Endothelial cell (in vitro differentiated cells): Measurements from ENCODE around the gene MPEG1. TPM values are rescaled to one million over a fixed set of nuclear protein-coding genes. Genes with fewer than 3 reads are reported as not detected.
A peak's percentile ranks its signal among the peaks of the same experiment; 100 is the strongest.

Experiments used
- DNase-seq: peaks from one replicate; pipeline ENCODE4 v3.0.0; 2021; ENCODE audit warnings: low spot score
- H3K27ac Mint-ChIP-seq: one replicate; pipeline ENCODE4 v1.8.0; 2021; ENCODE audit warnings: mixed read lengths, inconsistent platforms; ENCODE audit not compliant: unreplicated experiment
- H3K27me3 Mint-ChIP-seq: one replicate; pipeline ENCODE4 v1.8.0; 2021; ENCODE audit warnings: mild to moderate bottlenecking, moderate library complexity, mixed read lengths, inconsistent platforms; ENCODE audit not compliant: unreplicated experiment
- H3K36me3 Mint-ChIP-seq: one replicate; pipeline ENCODE4 v1.8.0; 2021; ENCODE audit warnings: mild to moderate bottlenecking, low read depth, mixed read lengths, inconsistent platforms; ENCODE audit not compliant: unreplicated experiment
- H3K4me1 Mint-ChIP-seq: one replicate; pipeline ENCODE4 v1.8.0; 2021; ENCODE audit warnings: mild to moderate bottlenecking, mixed read lengths, inconsistent platforms; ENCODE audit not compliant: unreplicated experiment
- H3K4me3 Mint-ChIP-seq: one replicate; pipeline ENCODE4 v1.8.0; 2021; ENCODE audit warnings: mild to moderate bottlenecking, mixed read lengths, inconsistent platforms; ENCODE audit not compliant: unreplicated experiment
- H3K9me3 Mint-ChIP-seq: one replicate; pipeline ENCODE4 v1.8.0; 2021; ENCODE audit warnings: mixed read lengths, inconsistent platforms; ENCODE audit not compliant: unreplicated experiment
- CTCF ChIP-seq: fragments of 200-600 bp; sonication (generic); IDR thresholded peaks from one replicate; pipeline ENCODE4 v1.5.0; 2021; ENCODE audit warnings: antibody characterized with exemption; ENCODE audit not compliant: unreplicated experiment
- total RNA-seq: library from RNA; stranded (reverse); fragmentation: NEBNext Ultra II Directional; extraction: Animal tissue kit (Norgen Biotek cat#: 25700); gene quantifications from one replicate; pipeline ENCODE4 v1.2.1, GENCODE V29; 2021; ENCODE audit not compliant: unreplicated experiment

MPEG1 gene
- total RNA-seq, 1 donor from 2014 or later = not detected

- Mint-ChIP-seq H3K36me3 (peaks cover 78% of the 10 kb centered on the region), H3K27ac (no peak overlapping the region), H3K4me1 (peaks cover 10% of the 10 kb centered on the region), H3K4me3 (peak overlapping the region; percentile 54), H3K27me3 (peaks cover under 1% of the 10 kb centered on the region), H3K9me3 (no peaks in the 10 kb centered on the region)
- TF ChIP-seq CTCF = no peak
- DNase-seq = no peak
Measured at GRCh38 chr11:59191095-59191494, 21.6 kb downstream of the MPEG1 start.

DNA sequence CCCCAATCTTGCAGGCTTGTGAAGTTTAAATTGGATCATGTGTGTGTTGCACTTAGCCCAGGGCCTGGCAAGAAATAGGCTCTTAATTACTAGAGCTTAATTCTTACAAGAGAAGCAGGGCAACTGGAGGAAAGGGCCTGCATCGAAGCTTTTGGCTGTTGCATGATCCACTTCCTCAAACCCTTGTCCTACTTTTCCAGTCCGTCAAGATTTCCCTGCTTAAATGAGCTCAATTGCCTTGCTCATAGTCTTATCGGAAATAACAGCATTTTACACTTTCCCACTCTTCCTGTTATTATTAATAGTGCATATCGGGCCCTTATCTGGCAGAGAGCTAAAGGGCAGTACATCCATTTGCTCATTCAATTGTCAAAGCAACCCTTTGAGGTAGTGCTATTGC, 22.7 kb downstream of the MPEG1 start:
- H3K27ac Mint-ChIP-seq = no peak overlapping the region
- no peak for DNase-seq
- peaks cover 9% of the 10 kb centered on the region for H3K4me1 Mint-ChIP-seq
- no peak for TF ChIP-seq CTCF
- H3K36me3 Mint-ChIP-seq = peaks cover 67% of the 10 kb centered on the region
- no peak overlapping the region for H3K4me3 Mint-ChIP-seq
- H3K9me3 Mint-ChIP-seq = no peaks in the 10 kb centered on the region
- peaks cover 2% of the 10 kb centered on the region for H3K27me3 Mint-ChIP-seq

DNA sequence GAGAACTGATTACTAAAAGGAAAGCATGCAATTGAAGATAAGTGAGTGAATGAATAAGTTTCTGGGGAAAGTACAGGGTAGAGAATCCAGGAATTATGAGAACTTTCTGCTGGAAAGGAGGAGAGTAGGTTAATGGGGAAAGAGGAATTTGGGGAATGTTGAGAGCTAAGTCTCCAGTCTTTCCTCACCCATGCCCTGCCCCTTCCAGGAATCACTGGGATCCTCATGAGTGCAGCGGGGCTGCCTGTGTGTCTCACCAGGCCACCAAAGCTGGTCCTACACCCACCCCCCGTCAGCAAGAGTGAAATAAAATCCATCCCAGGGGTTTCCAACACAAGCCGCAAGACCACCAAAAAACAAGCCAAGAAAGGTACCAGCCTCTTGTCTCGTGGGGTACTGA, 23.8 kb downstream of the MPEG1 start:
- Mint-ChIP-seq H3K27me3 (peaks cover 2% of the 10 kb centered on the region), H3K27ac (no peak overlapping the region), H3K9me3 (no peaks in the 10 kb centered on the region), H3K4me3 (peak overlapping the region; percentile 12), H3K4me1 (peaks cover 13% of the 10 kb centered on the region), H3K36me3 (peaks cover 61% of the 10 kb centered on the region)
- TF ChIP-seq CTCF = no peak
- no peak for DNase-seq

DNA sequence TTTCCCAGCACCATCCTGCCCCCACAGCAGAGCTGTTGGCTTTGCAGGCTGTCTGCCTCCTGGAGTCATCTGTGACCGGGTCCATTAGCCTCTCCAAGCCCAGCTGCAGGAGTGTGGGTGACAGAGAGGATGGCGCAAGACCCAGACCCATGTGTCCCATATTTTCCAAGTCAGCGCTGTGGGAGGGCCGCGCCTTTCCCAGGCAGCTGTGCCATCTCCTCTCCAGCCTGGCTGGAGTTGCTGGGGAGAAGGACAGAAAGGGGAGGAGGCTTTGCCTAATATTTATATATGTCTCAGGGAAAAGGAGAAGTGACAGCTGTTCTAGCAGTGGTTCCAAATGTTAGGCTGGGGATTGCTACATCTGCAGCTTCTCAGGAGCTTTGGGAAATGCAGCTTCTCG, 25.1 kb downstream of the MPEG1 start:
- Mint-ChIP-seq H3K27ac (no peak overlapping the region), H3K36me3 (peaks cover 60% of the 10 kb centered on the region), H3K4me1 (peaks cover 13% of the 10 kb centered on the region), H3K27me3 (peaks cover 2% of the 10 kb centered on the region), H3K9me3 (no peaks in the 10 kb centered on the region), H3K4me3 (no peak overlapping the region)
- TF ChIP-seq CTCF = no peak
- no peak for DNase-seq

GRCh38 chr11:59187035-59187434, 25.7 kb downstream of the MPEG1 start:
- H3K9me3 Mint-ChIP-seq = no peaks in the 10 kb centered on the region
- no peak overlapping the region for H3K27ac Mint-ChIP-seq
- TF ChIP-seq CTCF = no peak
- H3K36me3 Mint-ChIP-seq = peaks cover 56% of the 10 kb centered on the region
- H3K27me3 Mint-ChIP-seq = peaks cover 2% of the 10 kb centered on the region
- H3K4me3 Mint-ChIP-seq = peak overlapping the region; percentile 13
- DNase-seq = no peak
- peaks cover 13% of the 10 kb centered on the region for H3K4me1 Mint-ChIP-seq
